Measurements from ENCODE around the gene FOXK2.

- TF ChIP-seq OSR1 (CRISPR knock-in tag; IDR thresholded peaks at IDR 0.05) (no peak), ZFP3 (CRISPR knock-in tag; IDR thresholded peaks at IDR 0.05) (no peak), ZFP30 (CRISPR knock-in tag; IDR thresholded peaks at IDR 0.05) (no peak), PATZ1 (CRISPR knock-in tag; IDR thresholded peaks at IDR 0.05; ENCODE audit: borderline replicate concordance) (no peak), ARNTL (CRISPR knock-in tag; IDR thresholded peaks at IDR 0.05; ENCODE audit: borderline replicate concordance, low read depth) (no peak)
Observed at GRCh38 chr17:82599674-82600661, 80.4 kb downstream of the FOXK2 start.

Measured in SK-N-SH treated with all-trans-retinoic acid at 6 μM for 48 hours (cell line).